ENCODE results near the gene SDF2. TPM values are rescaled to one million over a fixed set of nuclear protein-coding genes. Genes with fewer than 3 reads are reported as not detected.

SDF2 gene
- total and polyA plus RNA-seq, 10 of the 15 experiments (the other 5 are each of a cell fraction or from before 2014, with no cell fraction given), result 29.8 to 81.0 (median 41.5) TPM

DNA sequence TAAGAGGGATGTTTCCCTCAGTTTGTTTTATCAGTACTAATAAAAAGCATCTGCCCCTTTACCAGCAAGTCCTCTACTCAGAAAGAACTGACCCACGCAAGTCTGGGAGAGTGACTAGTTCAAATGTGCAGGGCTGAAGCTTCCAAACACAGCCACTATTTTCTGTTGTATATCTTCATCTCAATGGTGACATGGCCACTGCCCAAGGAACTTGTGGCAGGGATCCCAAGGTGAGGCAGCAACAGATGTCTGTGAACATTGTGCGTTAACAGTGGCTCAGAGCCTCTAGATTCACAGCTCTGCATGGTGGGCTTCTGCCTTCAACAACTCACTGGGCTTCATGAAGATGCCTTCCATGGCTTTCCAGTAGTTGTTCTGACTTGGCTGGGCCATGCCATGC is 13.0 kb downstream of the SDF2 start (continued):
- TF ChIP-seq, protein P1, sequence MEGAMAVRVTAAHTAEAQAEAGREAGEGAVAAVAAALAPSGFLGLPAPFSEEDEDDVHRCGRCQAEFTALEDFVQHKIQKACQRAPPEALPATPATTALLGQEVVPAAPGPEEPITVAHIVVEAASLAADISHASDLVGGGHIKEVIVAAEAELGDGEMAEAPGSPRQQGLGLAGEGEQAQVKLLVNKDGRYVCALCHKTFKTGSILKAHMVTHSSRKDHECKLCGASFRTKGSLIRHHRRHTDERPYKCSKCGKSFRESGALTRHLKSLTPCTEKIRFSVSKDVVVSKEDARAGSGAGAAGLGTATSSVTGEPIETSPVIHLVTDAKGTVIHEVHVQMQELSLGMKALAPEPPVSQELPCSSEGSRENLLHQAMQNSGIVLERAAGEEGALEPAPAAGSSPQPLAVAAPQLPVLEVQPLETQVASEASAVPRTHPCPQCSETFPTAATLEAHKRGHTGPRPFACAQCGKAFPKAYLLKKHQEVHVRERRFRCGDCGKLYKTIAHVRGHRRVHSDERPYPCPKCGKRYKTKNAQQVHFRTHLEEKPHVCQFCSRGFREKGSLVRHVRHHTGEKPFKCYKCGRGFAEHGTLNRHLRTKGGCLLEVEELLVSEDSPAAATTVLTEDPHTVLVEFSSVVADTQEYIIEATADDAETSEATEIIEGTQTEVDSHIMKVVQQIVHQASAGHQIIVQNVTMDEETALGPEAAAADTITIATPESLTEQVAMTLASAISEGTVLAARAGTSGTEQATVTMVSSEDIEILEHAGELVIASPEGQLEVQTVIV (IDR thresholded peaks at IDR 0.05; ENCODE audit: borderline replicate concordance, partially characterized antibody), result no peak
- TF ChIP-seq ETV6 (conservative IDR thresholded peaks at IDR 0.05 in 1 of 2, IDR thresholded peaks at IDR 0.05 in 1 of 2; ENCODE audit: borderline replicate concordance in 1 of 2, low read depth in 1 of 2) (no peak), SUZ12 (IDR thresholded peaks at IDR 0.05; ENCODE audit: unreplicated experiment) (no peak), ZNF622 (IDR thresholded peaks at IDR 0.05) (no peak), BMI1 (IDR thresholded peaks at IDR 0.05; ENCODE audit: borderline replicate concordance) (no peak), SREBF1 (IDR thresholded peaks at IDR 0.05; ENCODE audit: low read length) (no peak), MXI1 (IDR thresholded peaks at IDR 0.05; ENCODE audit: low read depth, low read length) (no peak), E2F8 (IDR thresholded peaks at IDR 0.05; ENCODE audit: low read depth, partially characterized antibody) (no peak), E2F4 (IDR thresholded peaks at IDR 0.05; ENCODE audit: low read depth, low read length) (no peak), EZH2 (IDR thresholded peaks at IDR 0.05; ENCODE audit: borderline replicate concordance, control insufficient read depth, low read depth, low read length) (no peak)
- TF ChIP-seq, protein P2, sequence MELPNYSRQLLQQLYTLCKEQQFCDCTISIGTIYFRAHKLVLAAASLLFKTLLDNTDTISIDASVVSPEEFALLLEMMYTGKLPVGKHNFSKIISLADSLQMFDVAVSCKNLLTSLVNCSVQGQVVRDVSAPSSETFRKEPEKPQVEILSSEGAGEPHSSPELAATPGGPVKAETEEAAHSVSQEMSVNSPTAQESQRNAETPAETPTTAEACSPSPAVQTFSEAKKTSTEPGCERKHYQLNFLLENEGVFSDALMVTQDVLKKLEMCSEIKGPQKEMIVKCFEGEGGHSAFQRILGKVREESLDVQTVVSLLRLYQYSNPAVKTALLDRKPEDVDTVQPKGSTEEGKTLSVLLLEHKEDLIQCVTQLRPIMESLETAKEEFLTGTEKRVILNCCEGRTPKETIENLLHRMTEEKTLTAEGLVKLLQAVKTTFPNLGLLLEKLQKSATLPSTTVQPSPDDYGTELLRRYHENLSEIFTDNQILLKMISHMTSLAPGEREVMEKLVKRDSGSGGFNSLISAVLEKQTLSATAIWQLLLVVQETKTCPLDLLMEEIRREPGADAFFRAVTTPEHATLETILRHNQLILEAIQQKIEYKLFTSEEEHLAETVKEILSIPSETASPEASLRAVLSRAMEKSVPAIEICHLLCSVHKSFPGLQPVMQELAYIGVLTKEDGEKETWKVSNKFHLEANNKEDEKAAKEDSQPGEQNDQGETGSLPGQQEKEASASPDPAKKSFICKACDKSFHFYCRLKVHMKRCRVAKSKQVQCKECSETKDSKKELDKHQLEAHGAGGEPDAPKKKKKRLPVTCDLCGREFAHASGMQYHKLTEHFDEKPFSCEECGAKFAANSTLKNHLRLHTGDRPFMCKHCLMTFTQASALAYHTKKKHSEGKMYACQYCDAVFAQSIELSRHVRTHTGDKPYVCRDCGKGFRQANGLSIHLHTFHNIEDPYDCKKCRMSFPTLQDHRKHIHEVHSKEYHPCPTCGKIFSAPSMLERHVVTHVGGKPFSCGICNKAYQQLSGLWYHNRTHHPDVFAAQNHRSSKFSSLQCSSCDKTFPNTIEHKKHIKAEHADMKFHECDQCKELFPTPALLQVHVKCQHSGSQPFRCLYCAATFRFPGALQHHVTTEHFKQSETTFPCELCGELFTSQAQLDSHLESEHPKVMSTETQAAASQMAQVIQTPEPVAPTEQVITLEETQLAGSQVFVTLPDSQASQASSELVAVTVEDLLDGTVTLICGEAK (IDR thresholded peaks at IDR 0.05; ENCODE audit: borderline replicate concordance), result no peak
- TF ChIP-seq, protein P3, sequence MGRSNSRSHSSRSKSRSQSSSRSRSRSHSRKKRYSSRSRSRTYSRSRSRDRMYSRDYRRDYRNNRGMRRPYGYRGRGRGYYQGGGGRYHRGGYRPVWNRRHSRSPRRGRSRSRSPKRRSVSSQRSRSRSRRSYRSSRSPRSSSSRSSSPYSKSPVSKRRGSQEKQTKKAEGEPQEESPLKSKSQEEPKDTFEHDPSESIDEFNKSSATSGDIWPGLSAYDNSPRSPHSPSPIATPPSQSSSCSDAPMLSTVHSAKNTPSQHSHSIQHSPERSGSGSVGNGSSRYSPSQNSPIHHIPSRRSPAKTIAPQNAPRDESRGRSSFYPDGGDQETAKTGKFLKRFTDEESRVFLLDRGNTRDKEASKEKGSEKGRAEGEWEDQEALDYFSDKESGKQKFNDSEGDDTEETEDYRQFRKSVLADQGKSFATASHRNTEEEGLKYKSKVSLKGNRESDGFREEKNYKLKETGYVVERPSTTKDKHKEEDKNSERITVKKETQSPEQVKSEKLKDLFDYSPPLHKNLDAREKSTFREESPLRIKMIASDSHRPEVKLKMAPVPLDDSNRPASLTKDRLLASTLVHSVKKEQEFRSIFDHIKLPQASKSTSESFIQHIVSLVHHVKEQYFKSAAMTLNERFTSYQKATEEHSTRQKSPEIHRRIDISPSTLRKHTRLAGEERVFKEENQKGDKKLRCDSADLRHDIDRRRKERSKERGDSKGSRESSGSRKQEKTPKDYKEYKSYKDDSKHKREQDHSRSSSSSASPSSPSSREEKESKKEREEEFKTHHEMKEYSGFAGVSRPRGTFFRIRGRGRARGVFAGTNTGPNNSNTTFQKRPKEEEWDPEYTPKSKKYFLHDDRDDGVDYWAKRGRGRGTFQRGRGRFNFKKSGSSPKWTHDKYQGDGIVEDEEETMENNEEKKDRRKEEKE (IDR thresholded peaks at IDR 0.05), result no peak
- TF ChIP-seq, protein P4, sequence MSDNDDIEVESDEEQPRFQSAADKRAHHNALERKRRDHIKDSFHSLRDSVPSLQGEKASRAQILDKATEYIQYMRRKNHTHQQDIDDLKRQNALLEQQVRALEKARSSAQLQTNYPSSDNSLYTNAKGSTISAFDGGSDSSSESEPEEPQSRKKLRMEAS (IDR thresholded peaks at IDR 0.05; ENCODE audit: low read depth, low read length), result no peak

Data from GM12878 (cell line).